ES-I3 (cell line): ENCODE measurements around the gene OSBPL8.

Source experiments
- H3K36me3 ChIP-seq: 2 replicates; pipeline ENCODE4 v1.6.1; 2013; ENCODE audit warnings: mild to moderate bottlenecking, low read length, control low read depth, moderate library complexity; ENCODE audit not compliant: insufficient read depth
- H3K4me1 ChIP-seq: 2 replicates; pipeline ENCODE4 v1.6.1; 2013; ENCODE audit warnings: mild to moderate bottlenecking, control low read depth, low read length; ENCODE audit not compliant: insufficient read depth
- H3K9ac ChIP-seq: 2 replicates; pipeline ENCODE4 v1.6.1; 2013; ENCODE audit warnings: low read depth, mild to moderate bottlenecking, low read length, moderate library complexity
- H3K9me3 ChIP-seq: 2 replicates; pipeline ENCODE4 v1.6.1; 2013; ENCODE audit warnings: mild to moderate bottlenecking, low read length, moderate library complexity; ENCODE audit not compliant: control insufficient read depth, insufficient read depth

The OSBPL8 gene

GRCh38 chr12:76310110-76310509 is 249.5 kb downstream of the OSBPL8 start:
- no peaks in the 10 kb centered on the region; the same call in 1 of the 2 replicates for H3K9me3 ChIP-seq
- H3K4me1 ChIP-seq = peaks cover 10% of the 10 kb centered on the region; the same call in 1 of the 2 replicates
- no peaks in the 10 kb centered on the region for H3K36me3 ChIP-seq
- no peak overlapping the region for H3K9ac ChIP-seq

DNA sequence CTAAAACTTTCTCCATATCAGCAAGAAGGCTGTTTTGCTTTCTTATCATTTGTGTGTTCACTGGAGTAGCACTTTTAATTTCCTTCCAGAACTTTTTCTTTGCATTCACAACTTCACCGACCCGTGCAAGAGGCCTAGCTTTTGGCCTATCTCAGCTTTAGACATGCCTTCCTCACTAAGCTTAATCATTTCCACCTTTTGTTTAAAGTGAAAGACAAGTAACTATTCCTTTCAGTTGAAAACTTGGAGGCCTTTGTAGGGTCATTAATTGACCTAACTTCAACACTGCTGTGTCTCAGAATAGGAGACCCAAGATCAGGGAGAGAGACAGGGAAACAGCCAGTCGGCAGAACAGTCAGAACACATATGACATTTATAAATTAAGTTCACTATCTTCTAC is 250.7 kb downstream of the OSBPL8 start:
- H3K9me3 ChIP-seq = no peaks in the 10 kb centered on the region; the same call in 1 of the 2 replicates
- H3K9ac ChIP-seq = no peak overlapping the region
- H3K36me3 ChIP-seq = no peaks in the 10 kb centered on the region
- peaks cover 10% of the 10 kb centered on the region; the same call in 1 of the 2 replicates for H3K4me1 ChIP-seq

DNA sequence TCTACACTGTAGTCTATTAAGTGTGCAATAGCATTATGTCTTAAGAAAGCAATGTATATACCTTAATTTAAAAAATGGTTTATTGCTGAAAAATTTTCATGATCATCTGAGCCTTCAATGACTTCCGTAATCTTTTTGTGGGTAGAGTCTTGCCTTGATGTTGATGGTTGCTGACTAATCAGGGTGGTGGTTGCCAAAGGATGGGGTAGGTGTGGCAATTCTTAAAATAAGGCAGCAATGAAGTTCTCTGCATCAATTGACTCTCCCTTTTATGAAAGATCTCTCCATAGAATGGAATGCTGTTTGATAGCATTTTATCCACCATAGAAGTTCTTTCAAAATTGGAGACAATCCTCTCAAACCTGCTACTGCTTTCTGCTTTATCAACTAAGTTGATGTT is 252.5 kb downstream of the OSBPL8 start:
- Histone ChIP-seq H3K9me3 (no peaks in the 10 kb centered on the region), H3K9ac (no peak overlapping the region), H3K4me1 (peaks cover under 1% of the 10 kb centered on the region; the same call in 1 of the 2 replicates)

GRCh38 chr12:76303989-76304460 is 255.5 kb downstream of the OSBPL8 start:
- H3K9ac ChIP-seq = no peak overlapping the region
- H3K4me1 ChIP-seq = peaks cover 4% of the 10 kb centered on the region; the same call in 1 of the 2 replicates
- H3K36me3 ChIP-seq = no peaks in the 10 kb centered on the region
- no peaks in the 10 kb centered on the region for H3K9me3 ChIP-seq

More for the DNA sequence above, 252.5 kb downstream of the OSBPL8 start:
- no peaks in the 10 kb centered on the region for H3K36me3 ChIP-seq

DNA sequence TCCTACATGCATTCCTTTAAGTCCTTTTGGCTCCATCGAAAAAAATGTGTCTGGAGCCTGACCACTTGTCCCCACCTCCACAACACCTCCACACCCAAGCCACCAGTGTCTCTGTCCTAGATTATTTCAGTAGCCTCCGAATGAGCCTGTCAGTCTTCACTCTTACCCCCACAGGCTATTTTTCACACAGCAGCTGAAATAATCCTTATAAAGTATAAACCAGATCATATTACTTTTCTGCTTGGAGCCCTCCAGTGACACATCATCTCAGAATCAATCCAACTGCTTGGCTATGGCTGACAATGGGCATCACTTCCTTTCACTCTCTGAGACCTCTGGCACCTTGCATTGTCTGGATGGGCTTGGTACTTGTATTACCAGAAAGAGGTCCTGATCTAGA is 256.2 kb downstream of the OSBPL8 start:
- Histone ChIP-seq H3K9me3 (no peaks in the 10 kb centered on the region), H3K9ac (no peak overlapping the region), H3K36me3 (no peaks in the 10 kb centered on the region), H3K4me1 (peaks cover 4% of the 10 kb centered on the region; the same call in 1 of the 2 replicates)
